ENCODE measurements around the gene FBXL19. TPM values are rescaled to one million over a fixed set of nuclear protein-coding genes. Genes with fewer than 3 reads are reported as not detected.

FBXL19 gene
- total and polyA plus RNA-seq, 9 of the 15 experiments (the other 6 are each of a cell fraction or from before 2014, with no cell fraction given), result 0.13 to 48.0 (median 13.5) TPM; not detected in 1

GRCh38 chr16:30894540-30895368, 28.6 kb upstream of the FBXL19 start (continued):
- TF ChIP-seq MBD1 (CRISPR knock-in tag; IDR thresholded peaks at IDR 0.05) (no peak), PATZ1 (CRISPR knock-in tag; IDR thresholded peaks at IDR 0.05; ENCODE audit: borderline replicate concordance) (no peak), MAFK (IDR thresholded peaks at IDR 0.05; ENCODE audit: low read length) (no peak), SNAPC5 (CRISPR knock-in tag; IDR thresholded peaks at IDR 0.05) (no peak), ELF2 (CRISPR knock-in tag; IDR thresholded peaks at IDR 0.05) (no peak), ZNF77 (CRISPR knock-in tag; IDR thresholded peaks at IDR 0.05) (no peak), POLR2H (tag; IDR thresholded peaks at IDR 0.05; ENCODE audit: low read depth) (no peak), FOXA3 (CRISPR knock-in tag; conservative IDR thresholded peaks at IDR 0.05 in 1 of 2, IDR thresholded peaks at IDR 0.05 in 1 of 2) (0 out of 4 replicates have a peak, but pooled peaks of 1 of the 2 experiments have one; percentile 53), PBX2 (CRISPR knock-in tag; IDR thresholded peaks at IDR 0.05; ENCODE audit: low read depth) (no peak), PBX2 (tag; conservative IDR thresholded peaks at IDR 0.05; ENCODE audit: low read depth) (peak; percentile 51; the same call in 1 of the 2 replicates), SFPQ (IDR thresholded peaks at IDR 0.05; ENCODE audit: low read depth, low read length) (no peak), PTBP1 (IDR thresholded peaks at IDR 0.05; ENCODE audit: low read depth, low read length) (no peak), POLR2AphosphoS2 (IDR thresholded peaks at IDR 0.05; ENCODE audit: low read length) (no peak), GTF2E2 (tag; IDR thresholded peaks at IDR 0.05) (no peak; the same call in 1 of the 2 replicates), ZC3H11A (IDR thresholded peaks at IDR 0.05; ENCODE audit: low read depth, low read length) (no peak), GABPA (tag; conservative IDR thresholded peaks at IDR 0.05; ENCODE audit: low read depth) (no peak)

Measured in K562 (cell line).